Neural progenitor cell (in vitro differentiated cells): ENCODE results near the gene PRDM5.

Experiments used
- CTCF ChIP-seq: fragments of 200-600 bp; sonication (generic); IDR thresholded peaks from 2 replicates; pipeline ENCODE4 v1.5.1; 2017; ENCODE audit warnings: antibody characterized with exemption, mild to moderate bottlenecking
- EZH2 ChIP-seq: fragments of 200-600 bp; sonication (generic); IDR thresholded peaks from 2 replicates; pipeline ENCODE4 v1.6.1; 2017; ENCODE audit warnings: antibody characterized with exemption, mild to moderate bottlenecking, moderate library complexity

DNA sequence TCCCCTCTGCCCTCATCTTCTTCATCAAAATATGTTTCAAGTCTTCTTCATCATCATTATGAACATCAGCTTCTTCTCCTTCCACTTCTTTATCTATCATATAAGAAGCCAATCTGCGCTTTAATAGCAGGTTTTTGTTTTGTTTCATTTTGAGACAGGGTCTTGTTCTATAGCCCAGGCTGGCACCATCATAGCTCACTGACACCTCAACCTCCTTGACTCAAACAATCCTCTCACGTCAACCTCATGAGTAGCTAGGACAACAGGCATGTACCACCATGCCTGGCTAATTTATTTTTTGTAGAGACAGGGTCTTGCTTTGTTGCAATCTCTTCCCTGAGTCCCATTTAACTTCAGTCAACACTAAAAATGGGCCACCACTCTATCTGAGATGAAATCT, 27.0 kb downstream of the PRDM5 start:
- TF ChIP-seq EZH2 = no peak
- TF ChIP-seq CTCF = no peak
